Stimulated activated CD4-positive, alpha-beta T cell treated with anti-CD3 and anti-CD28 coated beads, Interleukin-2, amount 100 ng/mL, for 48 hours (primary cell): Measurements from ENCODE around the gene TCERG1L.

ENCODE experiments used
- DNase-seq, 2 donors: peaks; one replicate each; pipeline ENCODE4 v3.0.0-alpha.2; 2020

The TCERG1L gene

GRCh38 chr10:131077031-131077430, 234.5 kb downstream of the TCERG1L start:
- DNase-seq, result no peak

DNA sequence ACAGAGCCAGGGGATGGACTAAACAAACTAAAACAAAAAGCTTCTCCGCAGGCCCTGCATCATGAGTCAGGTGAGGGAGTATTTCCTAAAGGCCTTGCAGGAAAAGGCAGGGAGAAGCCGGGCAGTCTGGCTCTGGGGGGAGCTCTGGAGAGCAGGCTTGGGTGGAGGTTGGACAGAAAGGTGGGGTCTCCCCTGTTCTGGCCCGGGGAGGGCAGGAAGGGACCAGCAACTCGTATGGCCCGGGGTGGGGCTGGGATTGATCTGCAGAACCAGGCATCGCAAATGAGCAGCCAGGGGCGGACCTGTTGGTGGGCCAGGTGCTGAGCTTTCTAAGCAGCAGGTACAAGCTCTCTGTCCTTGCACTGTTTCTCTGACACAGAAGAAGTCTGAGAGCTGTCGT, 235.2 kb downstream of the TCERG1L start:
- DNase-seq, result no peak

DNA sequence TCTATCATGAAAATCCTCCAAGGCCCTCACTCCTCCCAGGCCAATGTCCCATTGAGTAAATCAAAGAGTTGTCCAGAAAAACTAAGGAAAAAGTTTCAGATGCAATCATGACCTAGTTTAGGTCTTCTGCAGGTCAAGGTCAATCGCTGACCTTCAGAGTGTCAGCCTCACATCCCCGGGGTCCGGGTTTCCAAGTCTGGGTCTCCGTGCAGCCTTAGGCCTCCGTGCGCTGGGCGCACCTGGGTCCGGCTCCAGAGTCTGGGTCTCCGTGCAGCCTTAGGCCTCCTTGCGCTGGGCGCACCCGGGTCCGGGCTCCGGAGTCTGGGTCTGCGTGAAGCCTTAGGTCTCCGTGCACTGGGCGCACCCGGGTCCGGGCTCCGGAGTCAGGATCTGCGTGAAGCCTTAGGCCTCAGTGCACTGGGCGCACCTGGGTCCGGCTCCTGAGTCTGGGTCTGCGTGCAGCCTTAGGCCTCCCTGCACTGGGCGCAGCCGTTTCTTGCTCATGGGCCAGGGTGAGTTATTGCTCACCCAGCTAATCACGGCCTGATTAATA, 236.2 kb downstream of the TCERG1L start:
- no peak for DNase-seq

DNA sequence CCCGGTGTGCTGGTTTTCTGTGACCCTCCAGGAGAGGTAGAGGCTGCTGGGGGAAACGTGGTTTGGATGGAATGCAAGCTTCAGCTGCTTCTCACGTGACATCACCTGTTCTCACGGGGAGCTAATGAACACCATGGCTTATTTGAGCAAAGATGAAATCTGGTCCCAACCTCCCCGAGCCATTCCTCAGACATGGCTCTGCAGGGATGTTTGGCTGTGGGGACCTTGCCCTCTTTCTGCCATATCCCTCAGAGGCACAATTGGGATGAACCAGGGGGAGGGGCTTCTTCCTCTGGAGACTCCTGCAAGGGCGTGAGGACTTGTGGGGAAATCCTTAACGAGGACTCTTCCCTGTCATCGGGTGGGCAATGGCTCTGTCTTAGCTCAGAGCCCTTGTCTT, 236.8 kb downstream of the TCERG1L start:
- no peak for DNase-seq

GRCh38 chr10:131073469-131074035, 238.0 kb downstream of the TCERG1L start:
- no peak for DNase-seq

GRCh38 chr10:131072651-131073468, 238.7 kb downstream of the TCERG1L start:
- no peak for DNase-seq

DNA sequence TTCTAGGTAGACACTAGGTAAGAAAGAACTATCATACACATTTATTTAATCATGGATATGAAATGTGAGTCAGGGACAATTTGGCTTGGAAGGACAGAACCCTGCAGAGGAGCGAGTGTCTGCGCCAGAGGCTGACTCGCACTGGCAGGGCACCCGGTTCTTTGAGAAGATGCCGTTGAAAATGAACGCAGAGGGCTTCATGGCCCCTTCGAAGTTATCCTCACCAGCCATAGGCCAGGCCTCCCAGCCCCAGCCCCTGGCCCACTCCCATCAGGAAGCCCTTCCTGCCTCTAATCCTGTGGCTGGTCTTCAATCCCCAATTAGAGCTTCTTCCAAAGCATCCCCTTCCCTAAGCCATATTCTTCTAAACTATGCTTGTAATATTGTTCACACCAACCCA, 239.8 kb downstream of the TCERG1L start:
- no peak for DNase-seq

GRCh38 chr10:131070856-131071255, 240.7 kb downstream of the TCERG1L start:
- no peak for DNase-seq

DNA sequence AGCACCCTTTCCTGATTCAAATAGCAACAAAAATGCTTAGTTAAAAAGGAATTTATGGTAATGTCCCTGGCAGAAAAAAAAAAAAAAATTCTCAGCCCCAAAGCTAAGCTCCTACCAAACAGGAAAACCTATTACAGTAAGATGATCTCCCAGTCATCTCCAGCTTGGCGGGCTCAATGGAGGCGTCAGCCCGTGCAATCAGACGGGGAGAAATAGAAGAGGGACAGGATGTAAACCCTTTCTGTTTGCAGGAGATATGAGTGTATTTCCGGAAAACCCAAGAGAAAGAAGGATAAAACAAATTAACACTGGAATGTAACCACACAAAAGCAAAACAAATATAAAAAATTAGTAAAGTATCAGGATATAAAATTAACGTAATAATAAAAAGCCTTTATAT, 242.8 kb downstream of the TCERG1L start:
- DNase-seq, result no peak

GRCh38 chr10:131068311-131068710, 243.2 kb downstream of the TCERG1L start:
- DNase-seq, result no peak

DNA sequence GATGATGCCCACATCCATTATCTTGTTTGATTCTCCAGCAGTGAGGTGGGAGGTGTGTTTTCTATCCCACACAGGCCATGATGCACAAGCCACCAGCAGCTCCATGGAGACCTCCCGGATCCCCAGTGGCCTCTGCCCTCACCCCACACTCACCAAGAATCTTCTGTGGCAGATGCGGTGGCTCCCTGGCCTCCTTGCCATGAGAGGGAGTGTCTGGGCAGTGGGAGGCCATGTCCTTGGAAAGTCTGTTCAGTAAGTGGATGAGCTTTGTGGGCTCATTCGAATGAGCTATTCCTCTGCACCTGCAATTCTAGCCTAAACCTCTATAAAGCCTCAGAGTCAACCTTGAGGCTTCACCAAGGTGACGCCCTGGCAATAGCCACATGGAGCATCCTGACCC, 243.8 kb downstream of the TCERG1L start:
- no peak for DNase-seq

GRCh38 chr10:131065673-131066305, 245.7 kb downstream of the TCERG1L start:
- DNase-seq, result no peak

DNA sequence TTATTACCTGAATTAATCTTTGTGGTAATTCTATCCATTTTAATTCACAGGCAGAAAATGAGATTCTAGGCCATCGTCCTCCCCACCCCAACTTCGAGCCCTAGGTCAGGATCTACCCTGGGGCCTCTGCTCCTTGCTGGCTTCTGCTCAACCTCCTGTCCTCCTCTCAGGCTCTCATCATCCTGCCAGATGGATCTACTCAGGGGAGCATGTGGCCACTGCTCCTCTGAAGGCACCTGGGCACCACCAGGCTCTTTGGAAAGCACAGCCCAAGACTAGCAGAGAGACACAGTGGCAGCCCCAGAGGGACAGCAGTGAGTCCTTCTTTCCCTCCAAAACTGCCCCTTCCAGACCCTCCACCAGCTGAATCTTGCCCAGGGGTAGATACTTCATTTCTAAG, 248.2 kb downstream of the TCERG1L start:
- no peak for DNase-seq

DNA sequence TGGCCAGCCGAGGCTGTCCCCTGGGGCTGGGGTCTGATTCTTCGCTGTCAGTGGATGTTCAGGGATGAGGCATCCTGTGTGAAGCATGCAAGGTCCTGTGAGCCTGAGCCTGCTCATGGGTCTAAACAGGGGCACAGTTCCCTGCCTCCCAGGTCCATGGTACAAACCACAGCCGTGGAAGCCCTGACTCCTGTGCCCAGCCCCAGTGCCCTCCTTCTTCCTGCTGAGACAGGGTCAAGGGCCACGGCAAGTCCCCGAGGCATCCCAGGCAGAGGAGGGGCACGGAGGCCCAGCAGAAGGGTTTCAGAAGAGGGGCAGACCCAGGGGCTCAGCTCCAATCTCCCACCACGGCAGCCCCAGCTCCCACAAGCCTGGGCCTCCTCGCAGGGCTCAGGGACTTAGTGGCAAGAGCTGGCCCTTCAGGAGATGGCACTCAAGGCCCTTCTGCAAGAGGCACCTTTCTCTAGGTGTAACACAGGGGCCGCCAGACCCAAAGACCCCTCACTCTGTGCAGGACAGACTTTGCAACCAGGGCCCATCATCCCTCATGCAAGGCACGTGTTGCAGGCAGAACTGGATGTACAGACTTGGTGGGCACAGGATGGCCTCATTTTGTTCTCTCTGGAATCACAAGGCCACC, 248.8 kb downstream of the TCERG1L start:
- no peak for DNase-seq

DNA sequence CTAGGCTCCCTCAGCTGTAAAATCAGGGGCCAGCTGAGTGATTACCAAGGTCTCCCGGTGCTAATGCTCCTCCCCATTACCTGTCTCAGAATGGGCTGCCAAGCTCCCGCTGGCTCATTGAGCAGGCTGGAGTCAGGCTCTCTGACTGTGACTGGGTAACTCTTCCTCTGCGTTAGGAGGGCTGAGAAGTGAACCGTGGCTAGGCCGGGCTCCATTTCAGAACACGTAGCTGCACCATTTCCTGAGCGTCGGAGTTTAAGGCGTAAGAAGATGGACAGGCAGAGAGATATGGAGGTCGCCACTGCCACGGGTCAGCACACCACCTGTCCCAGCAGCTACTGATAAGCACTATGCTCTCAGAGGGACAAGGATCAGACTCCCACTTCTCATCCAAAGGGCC, 250.3 kb downstream of the TCERG1L start:
- DNase-seq, result no peak

DNA sequence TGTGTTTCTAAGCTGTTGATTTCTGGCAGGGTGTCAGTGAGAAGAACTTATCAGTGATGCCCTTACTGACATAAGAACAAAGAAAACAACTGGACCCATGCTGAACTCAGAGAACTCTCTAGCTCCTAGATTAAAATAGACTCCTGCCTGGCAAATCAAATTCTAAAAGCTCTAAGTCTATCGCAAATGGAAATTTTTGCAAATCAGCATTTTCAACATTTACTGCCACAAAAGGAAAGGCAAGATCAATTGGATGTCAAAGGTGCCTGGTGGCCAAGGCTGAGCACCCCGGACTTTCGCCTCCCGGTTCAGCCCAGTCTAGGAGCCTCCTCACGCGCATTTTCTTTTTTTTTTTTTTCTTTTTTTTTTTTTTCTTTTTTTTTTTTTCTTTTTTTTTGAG, 251.6 kb downstream of the TCERG1L start:
- no peak for DNase-seq

DNA sequence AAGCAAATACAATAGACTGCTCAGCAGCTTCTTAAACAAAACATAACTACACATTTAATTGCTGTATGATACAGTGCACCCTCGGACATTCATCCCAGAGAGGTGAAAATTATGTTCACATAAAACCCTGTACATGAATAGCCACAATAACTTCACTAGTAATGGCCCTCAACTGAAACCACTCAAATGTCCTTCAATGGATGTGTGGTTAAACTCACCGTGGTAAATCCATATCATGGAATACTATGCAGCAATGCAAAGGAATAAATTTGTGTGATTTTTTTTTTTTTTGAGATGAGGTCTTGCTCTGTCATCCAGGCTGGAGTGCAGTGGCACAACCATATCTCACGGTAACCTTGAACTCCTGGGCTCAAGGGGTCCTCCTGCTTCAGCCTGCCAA, 252.7 kb downstream of the TCERG1L start:
- no peak for DNase-seq

- no peak for DNase-seq
These were observed 254.7 kb downstream of the TCERG1L start for GRCh38 chr10:131056781-131057180.

DNA sequence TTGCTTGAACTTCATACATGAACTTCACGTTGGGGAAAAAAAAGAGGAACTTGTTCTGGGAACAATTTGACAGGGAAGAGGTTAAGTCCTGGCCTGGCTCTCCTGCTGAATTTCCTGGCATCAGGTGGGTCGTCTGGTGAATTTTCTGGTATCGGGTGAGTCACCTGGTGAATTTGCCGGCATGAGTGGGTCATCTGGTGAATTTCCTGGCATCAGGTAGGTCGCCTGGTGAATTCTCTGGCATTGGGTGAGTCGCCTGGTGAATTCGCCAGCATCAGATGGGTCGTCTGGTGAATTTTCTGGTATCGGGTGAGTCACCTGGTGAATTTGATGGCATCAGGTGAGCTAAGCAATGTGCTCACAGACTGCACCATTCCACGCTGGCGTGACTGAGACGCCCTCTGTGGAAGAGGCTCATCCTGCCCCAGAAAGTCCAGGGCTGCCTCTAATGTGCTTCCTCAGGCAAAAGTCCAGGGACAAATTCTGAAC, 255.4 kb downstream of the TCERG1L start:
- DNase-seq, result no peak

- no peak for DNase-seq
These were observed 256.1 kb downstream of the TCERG1L start for GRCh38 chr10:131055437-131055836.

DNA sequence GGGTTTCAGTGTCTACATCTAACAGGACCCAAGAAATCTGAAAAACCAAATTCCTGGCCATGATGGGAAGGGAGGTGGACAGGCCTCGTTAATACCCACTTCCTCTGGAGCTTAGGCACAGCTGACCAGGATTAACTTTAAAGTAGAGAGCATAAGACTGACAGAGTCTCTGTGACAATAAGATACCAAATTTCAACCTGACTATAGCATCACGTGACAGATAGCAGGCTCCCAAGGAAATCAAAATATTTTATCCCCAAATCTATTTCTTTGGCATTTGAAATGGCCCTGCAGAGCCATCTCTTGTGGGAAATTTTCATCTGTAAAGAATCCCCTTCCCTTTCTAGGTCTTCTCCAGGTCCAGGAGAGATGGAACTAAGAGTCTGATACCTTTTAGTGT, 258.3 kb downstream of the TCERG1L start:
- no peak for DNase-seq

DNA sequence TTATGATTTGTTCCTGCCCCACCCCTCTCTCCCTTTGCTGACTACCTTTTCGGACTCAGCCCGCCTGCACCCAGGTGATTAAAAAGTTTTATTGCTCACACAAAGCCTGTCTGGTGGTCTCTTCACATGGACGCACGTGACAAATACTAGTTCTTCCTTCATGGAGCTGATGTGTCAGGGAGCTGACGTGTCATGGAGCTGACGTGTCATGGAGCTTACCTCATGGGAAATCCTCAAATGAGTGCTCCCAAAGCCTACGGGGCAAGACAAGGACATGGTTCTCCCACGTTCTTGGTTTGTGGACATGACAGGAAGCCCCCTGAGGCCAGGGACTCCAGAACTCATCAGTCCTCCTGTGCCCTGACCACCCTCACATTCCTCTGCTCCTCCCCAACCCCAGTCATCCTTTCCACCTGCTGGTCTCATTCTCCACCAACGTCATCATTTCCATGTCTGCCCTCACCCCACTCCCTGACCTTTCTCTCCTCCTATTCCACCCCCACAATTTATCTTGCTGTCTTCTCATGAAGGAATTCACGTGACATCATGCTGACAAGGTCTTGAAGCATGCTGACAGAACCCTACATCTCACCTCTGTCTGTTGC, 261.3 kb downstream of the TCERG1L start:
- no peak for DNase-seq

- DNase-seq, result no peak
These were observed 262.5 kb downstream of the TCERG1L start for GRCh38 chr10:131049016-131049415.
